DND-41 (cell line): Measurements from ENCODE around the gene LSM3.

ENCODE experiments used
- CTCF ChIP-seq: IDR thresholded peaks from 2 replicates; pipeline ENCODE4 v1.5.1; 2012; ENCODE audit warnings: borderline replicate concordance, low read length, moderate library complexity, mild to moderate bottlenecking; ENCODE audit not compliant: poor library complexity, severe bottlenecking; ENCODE audit errors: extremely low read depth
- EZH2 ChIP-seq: IDR thresholded peaks from 3 replicates; pipeline ENCODE4 v1.6.1; 2012; ENCODE audit warnings: borderline replicate concordance, low read depth, mild to moderate bottlenecking, moderate library complexity, low read length, inconsistent platforms; ENCODE audit not compliant: severe bottlenecking

GRCh38 chr3:14203521-14204079, 25.0 kb downstream of the LSM3 start:
- TF ChIP-seq EZH2 = no peak
- TF ChIP-seq CTCF = peak; percentile 85
